ENCODE results near the gene UBA5. TPM values are rescaled to one million over a fixed set of nuclear protein-coding genes. Genes with fewer than 3 reads are reported as not detected.

Gene UBA5
- total and polyA plus RNA-seq, 9 of the 15 experiments (the other 6 are each of a cell fraction or from before 2014, with no cell fraction given) = 8.1 to 71.1 (median 29.4) TPM

GRCh38 chr3:132722165-132723023 lies 62.3 kb downstream of the UBA5 start, which contains the start of gene NPHP3 (continued):
- TF ChIP-seq, protein P1, sequence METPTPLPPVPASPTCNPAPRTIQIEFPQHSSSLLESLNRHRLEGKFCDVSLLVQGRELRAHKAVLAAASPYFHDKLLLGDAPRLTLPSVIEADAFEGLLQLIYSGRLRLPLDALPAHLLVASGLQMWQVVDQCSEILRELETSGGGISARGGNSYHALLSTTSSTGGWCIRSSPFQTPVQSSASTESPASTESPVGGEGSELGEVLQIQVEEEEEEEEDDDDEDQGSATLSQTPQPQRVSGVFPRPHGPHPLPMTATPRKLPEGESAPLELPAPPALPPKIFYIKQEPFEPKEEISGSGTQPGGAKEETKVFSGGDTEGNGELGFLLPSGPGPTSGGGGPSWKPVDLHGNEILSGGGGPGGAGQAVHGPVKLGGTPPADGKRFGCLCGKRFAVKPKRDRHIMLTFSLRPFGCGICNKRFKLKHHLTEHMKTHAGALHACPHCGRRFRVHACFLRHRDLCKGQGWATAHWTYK (CRISPR knock-in tag; IDR thresholded peaks at IDR 0.05) = no peak
- TF ChIP-seq ZBTB8A (IDR thresholded peaks at IDR 0.05; ENCODE audit: partially characterized antibody) (no peak), ZNF507 (tag; conservative IDR thresholded peaks at IDR 0.05) (no peak), ZFX (CRISPR knock-in tag; IDR thresholded peaks at IDR 0.05) (peak; percentile 77), ZNF586 (CRISPR knock-in tag; conservative IDR thresholded peaks at IDR 0.05) (no peak), ZNF121 (CRISPR knock-in tag; conservative IDR thresholded peaks at IDR 0.05) (no peak), BCL6 (CRISPR knock-in tag; IDR thresholded peaks at IDR 0.05) (no peak), ZNF212 (CRISPR knock-in tag; IDR thresholded peaks at IDR 0.05) (no peak), TEAD2 (tag; IDR thresholded peaks at IDR 0.05) (no peak), CHD1 (IDR thresholded peaks at IDR 0.05; ENCODE audit: low read length) (no peak), PPARD (CRISPR knock-in tag; IDR thresholded peaks at IDR 0.05) (no peak), ETV6 (IDR thresholded peaks at IDR 0.05; ENCODE audit: borderline replicate concordance in 1 of 2, low read depth in 2 of 2, low read length in 1 of 2) (no peak), ETV6 (CRISPR knock-in tag; IDR thresholded peaks at IDR 0.05; ENCODE audit: borderline replicate concordance) (no peak), ZNF217 (CRISPR knock-in tag; IDR thresholded peaks at IDR 0.05) (no peak)
- TF ChIP-seq, protein P2, sequence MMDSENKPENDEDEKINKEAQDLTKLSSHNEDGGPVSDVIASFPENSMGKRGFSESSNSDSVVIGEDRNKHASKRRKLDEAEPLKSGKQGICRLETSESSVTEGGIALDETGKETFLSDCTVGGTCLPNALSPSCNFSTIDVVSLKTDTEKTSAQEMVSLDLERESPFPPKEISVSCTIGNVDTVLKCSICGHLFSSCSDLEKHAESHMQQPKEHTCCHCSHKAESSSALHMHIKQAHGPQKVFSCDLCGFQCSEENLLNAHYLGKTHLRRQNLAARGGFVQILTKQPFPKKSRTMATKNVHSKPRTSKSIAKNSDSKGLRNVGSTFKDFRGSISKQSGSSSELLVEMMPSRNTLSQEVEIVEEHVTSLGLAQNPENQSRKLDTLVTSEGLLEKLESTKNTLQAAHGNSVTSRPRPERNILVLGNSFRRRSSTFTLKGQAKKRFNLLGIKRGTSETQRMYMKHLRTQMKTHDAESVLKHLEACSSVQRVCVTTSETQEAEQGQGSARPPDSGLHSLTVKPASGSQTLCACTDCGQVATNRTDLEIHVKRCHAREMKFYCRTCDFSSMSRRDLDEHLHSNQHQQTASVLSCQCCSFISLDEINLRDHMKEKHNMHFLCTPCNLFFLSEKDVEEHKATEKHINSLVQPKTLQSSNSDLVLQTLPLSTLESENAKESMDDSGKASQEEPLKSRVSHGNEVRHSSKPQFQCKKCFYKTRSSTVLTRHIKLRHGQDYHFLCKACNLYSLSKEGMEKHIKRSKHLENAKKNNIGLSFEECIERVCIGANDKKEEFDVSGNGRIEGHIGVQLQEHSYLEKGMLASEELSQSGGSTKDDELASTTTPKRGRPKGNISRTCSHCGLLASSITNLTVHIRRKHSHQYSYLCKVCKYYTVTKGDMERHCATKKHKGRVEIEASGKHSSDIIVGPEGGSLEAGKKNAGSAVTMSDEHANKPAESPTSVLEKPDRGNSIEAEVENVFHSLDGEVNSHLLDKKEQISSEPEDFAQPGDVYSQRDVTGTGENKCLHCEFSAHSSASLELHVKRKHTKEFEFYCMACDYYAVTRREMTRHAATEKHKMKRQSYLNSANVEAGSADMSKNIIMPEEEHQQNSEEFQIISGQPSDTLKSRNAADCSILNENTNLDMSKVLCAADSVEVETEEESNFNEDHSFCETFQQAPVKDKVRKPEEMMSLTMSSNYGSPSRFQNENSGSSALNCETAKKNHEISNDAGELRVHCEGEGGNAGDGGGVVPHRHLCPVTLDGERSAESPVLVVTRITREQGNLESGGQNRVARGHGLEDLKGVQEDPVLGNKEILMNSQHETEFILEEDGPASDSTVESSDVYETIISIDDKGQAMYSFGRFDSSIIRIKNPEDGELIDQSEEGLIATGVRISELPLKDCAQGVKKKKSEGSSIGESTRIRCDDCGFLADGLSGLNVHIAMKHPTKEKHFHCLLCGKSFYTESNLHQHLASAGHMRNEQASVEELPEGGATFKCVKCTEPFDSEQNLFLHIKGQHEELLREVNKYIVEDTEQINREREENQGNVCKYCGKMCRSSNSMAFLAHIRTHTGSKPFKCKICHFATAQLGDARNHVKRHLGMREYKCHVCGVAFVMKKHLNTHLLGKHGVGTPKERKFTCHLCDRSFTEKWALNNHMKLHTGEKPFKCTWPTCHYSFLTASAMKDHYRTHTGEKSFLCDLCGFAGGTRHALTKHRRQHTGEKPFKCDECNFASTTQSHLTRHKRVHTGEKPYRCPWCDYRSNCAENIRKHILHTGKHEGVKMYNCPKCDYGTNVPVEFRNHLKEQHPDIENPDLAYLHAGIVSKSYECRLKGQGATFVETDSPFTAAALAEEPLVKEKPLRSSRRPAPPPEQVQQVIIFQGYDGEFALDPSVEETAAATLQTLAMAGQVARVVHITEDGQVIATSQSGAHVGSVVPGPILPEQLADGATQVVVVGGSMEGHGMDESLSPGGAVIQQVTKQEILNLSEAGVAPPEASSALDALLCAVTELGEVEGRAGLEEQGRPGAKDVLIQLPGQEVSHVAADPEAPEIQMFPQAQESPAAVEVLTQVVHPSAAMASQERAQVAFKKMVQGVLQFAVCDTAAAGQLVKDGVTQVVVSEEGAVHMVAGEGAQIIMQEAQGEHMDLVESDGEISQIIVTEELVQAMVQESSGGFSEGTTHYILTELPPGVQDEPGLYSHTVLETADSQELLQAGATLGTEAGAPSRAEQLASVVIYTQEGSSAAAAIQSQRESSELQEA (IDR thresholded peaks at IDR 0.05; ENCODE audit: low read depth) = no peak
- TF ChIP-seq, protein P3, sequence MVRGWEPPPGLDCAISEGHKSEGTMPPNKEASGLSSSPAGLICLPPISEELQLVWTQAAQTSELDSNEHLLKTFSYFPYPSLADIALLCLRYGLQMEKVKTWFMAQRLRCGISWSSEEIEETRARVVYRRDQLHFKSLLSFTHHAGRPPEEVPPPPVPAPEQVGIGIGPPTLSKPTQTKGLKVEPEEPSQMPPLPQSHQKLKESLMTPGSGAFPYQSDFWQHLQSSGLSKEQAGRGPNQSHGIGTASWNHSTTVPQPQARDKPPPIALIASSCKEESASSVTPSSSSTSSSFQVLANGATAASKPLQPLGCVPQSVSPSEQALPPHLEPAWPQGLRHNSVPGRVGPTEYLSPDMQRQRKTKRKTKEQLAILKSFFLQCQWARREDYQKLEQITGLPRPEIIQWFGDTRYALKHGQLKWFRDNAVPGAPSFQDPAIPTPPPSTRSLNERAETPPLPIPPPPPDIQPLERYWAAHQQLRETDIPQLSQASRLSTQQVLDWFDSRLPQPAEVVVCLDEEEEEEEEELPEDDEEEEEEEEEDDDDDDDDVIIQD (CRISPR knock-in tag; IDR thresholded peaks at IDR 0.05) = no peak

All from K562 (cell line).